K562 (cell line): ENCODE measurements around the gene SCG2. TPM values are rescaled to one million over a fixed set of nuclear protein-coding genes. Genes with fewer than 3 reads are reported as not detected.

ENCODE experiments used
- ATAC-seq: fragments of 200-7000 bp; cut with Tn5 transposase; 3 replicates; pipeline ENCODE4 v1.9.1; 2020; ENCODE audit warnings: moderate library complexity
- BruUV-seq: library from RNA; stranded (reverse); fragments of 400-500 nt; replicated peaks from 2 replicates; lab custom pipeline; 2021; lab: Mats Ljungman, UMichigan
- CTCF ChIA-PET: fragments of 300-600 bp; formaldehyde crosslinking; extraction: SDS; loops from one replicate; lab custom pipeline; 2021; ENCODE audit warnings: low intra/inter-chr PET ratio; lab: Yijun Ruan, JAX
- POLR2A ChIA-PET: fragments of 300-600, 350-650 bp; sonication (Branson Sonifier 250); formaldehyde crosslinking; extraction: SDS; loops from one replicate; lab custom pipeline; 2021; ENCODE audit warnings: antibody characterized with exemption, inconsistent platforms; lab: Yijun Ruan, JAX
- DNase-seq, 4 experiments: peaks; one replicate each; pipeline versions ENCODE4 v3.0.0 to v3.0.0-alpha.2; 2011 to 2018; ENCODE audit warnings: low spot score in 3 of 4, mixed read lengths in 3 of 4; ENCODE audit errors: extremely low read depth in 1 of 4
- FAIRE-seq: peaks from 2 replicates; lab custom pipeline; 2011; peaks lifted over from hg19 to GRCh38; lab: Jason Lieb, UNC
- H2AFZ ChIP-seq: 2 replicates; pipeline ENCODE4 v1.6.0; 2011; ENCODE audit warnings: low read depth, low read length, control low read depth, inconsistent platforms
- H3K27ac ChIP-seq: fragments of 200-600 bp; 3 replicates; pipeline ENCODE4 v1.8.0; 2011; ENCODE audit warnings: low read depth, mild to moderate bottlenecking, control low read depth, inconsistent platforms, low read length, moderate library complexity, mixed read lengths; ENCODE audit errors: extremely low read depth
- H3K27me3 ChIP-seq, 2 experiments: fragments of 300-600 bp in 1 of 2; 2 replicates in 1 of 2; 3 replicates in 1 of 2; pipeline versions ENCODE4 v1.6.0 to v1.8.0; 2011; ENCODE audit warnings: inconsistent platforms in 2 of 2, low read length in 2 of 2, mild to moderate bottlenecking in 1 of 2, mixed read lengths in 1 of 2, moderate library complexity in 1 of 2; ENCODE audit not compliant: control insufficient read depth in 2 of 2, insufficient read depth in 2 of 2
- H3K36me3 ChIP-seq: fragments of 300-600 bp; 3 replicates; pipeline ENCODE4 v1.8.0; 2011; ENCODE audit warnings: mild to moderate bottlenecking, low read length, inconsistent platforms; ENCODE audit not compliant: control insufficient read depth, insufficient read depth
- H3K4me1 ChIP-seq, 2 experiments: fragments of 200-600 bp in 1 of 2; replicated peaks in 1 of 2; 2 replicates in 1 of 2; 3 replicates in 1 of 2; pipeline versions ENCODE4 v1.5.1 to v1.8.0; 2011; ENCODE audit warnings: inconsistent platforms in 2 of 2, low read length in 2 of 2, mild to moderate bottlenecking in 1 of 2, mixed read lengths in 1 of 2, moderate library complexity in 1 of 2; ENCODE audit not compliant: control insufficient read depth in 2 of 2, insufficient read depth in 2 of 2
- H3K4me2 ChIP-seq: 2 replicates; pipeline ENCODE4 v1.6.1; 2011; ENCODE audit warnings: low read length, control low read depth, inconsistent platforms, mixed read lengths; ENCODE audit not compliant: insufficient read depth
- H3K4me3 ChIP-seq: fragments of 200-600 bp; sonication (generic), shearing (Covaris generic); 2 replicates; pipeline ENCODE4 v1.5.1; 2016; ENCODE audit warnings: control low read depth, inconsistent platforms
- H3K79me2 ChIP-seq: fragments of 200-600 bp; 3 replicates; pipeline ENCODE4 v1.8.0; 2011; ENCODE audit warnings: low read length, inconsistent platforms; ENCODE audit not compliant: control insufficient read depth, insufficient read depth
- H3K9ac ChIP-seq, 2 experiments: 2 replicates each; pipeline versions ENCODE4 v1.6.0 to v1.6.1; 2011; ENCODE audit warnings: low read depth in 2 of 2, low read length in 2 of 2, control low read depth in 1 of 2, inconsistent platforms in 1 of 2, mild to moderate bottlenecking in 1 of 2, mixed read lengths in 1 of 2; ENCODE audit not compliant: insufficient read depth in 1 of 2
- H3K9me1 ChIP-seq: one replicate; pipeline ENCODE4 v1.6.0; 2011; ENCODE audit warnings: inconsistent platforms, mild to moderate bottlenecking, low read length, moderate library complexity; ENCODE audit not compliant: control insufficient read depth, insufficient read depth
- H3K9me3 ChIP-seq: replicated peaks from 2 replicates; pipeline ENCODE4 v1.5.1; 2011; ENCODE audit warnings: low read depth, low read length, inconsistent platforms; ENCODE audit not compliant: control insufficient read depth, insufficient read depth
- H4K20me1 ChIP-seq: replicated peaks from 2 replicates; pipeline ENCODE4 v1.6.1; 2011; ENCODE audit warnings: low read length, inconsistent platforms, mixed read lengths; ENCODE audit not compliant: control insufficient read depth, insufficient read depth
- CBFB ChIP-seq: sonication (generic); formaldehyde crosslinking; IDR thresholded peaks from 2 replicates; pipeline ENCODE4 v1.4.0; 2020; ENCODE audit warnings: mild to moderate bottlenecking, missing genetic modification reagents
- DMBX1 ChIP-seq: fragments of 250-450 bp; sonication (Bioruptor Pico); IDR thresholded peaks from 2 replicates; pipeline ENCODE4 v1.8.0; 2022; ENCODE audit warnings: inconsistent platforms, mild to moderate bottlenecking, moderate library complexity, borderline replicate concordance
- ELF4 ChIP-seq: fragments of 450-650 bp; formaldehyde crosslinking; IDR thresholded peaks from 2 replicates; pipeline ENCODE4 v1.4.0; 2022; ENCODE audit warnings: missing genetic modification characterization
- ELK1 ChIP-seq: sonication (generic); formaldehyde crosslinking; IDR thresholded peaks from 2 replicates; pipeline ENCODE4 v1.8.1; 2022; ENCODE audit warnings: missing genetic modification reagents
- KLF1 ChIP-seq: fragments of 450-650 bp; IDR thresholded peaks from 2 replicates; pipeline ENCODE4 v1.6.1; 2016; ENCODE audit warnings: missing genetic modification characterization, missing compliant biosample characterization
- NBN ChIP-seq: fragments of 450-650 bp; IDR thresholded peaks from 2 replicates; pipeline ENCODE4 v1.6.1; 2016; ENCODE audit warnings: low read depth, mild to moderate bottlenecking
- PPARD ChIP-seq: fragments of 250-450 bp; sonication (Bioruptor Pico); IDR thresholded peaks from 2 replicates; pipeline ENCODE4 v1.8.0; 2022; ENCODE audit warnings: inconsistent platforms, mild to moderate bottlenecking, moderate library complexity
- RBM34 ChIP-seq: fragments of 200-400 bp; formaldehyde crosslinking; IDR thresholded peaks from 2 replicates; pipeline ENCODE4 v1.6.1; 2018; ENCODE audit warnings: low read length, borderline replicate concordance; ENCODE audit not compliant: insufficient read depth
- SREBF1 ChIP-seq: fragments of 150-350 bp; IDR thresholded peaks from 2 replicates; pipeline ENCODE4 v1.6.1; 2014; ENCODE audit warnings: antibody characterized with exemption, low read depth, low read length, borderline replicate concordance
- STAT6 ChIP-seq: sonication (generic); formaldehyde crosslinking; IDR thresholded peaks from 2 replicates; pipeline ENCODE4 v1.8.1; 2023; ENCODE audit warnings: mild to moderate bottlenecking, missing genetic modification reagents
- TARDBP ChIP-seq: fragments of 450-650 bp; IDR thresholded peaks from 2 replicates; pipeline ENCODE4 v1.6.1; 2016
- TCF7L2 ChIP-seq: fragments of 150-350 bp; IDR thresholded peaks from 2 replicates; pipeline ENCODE4 v1.6.1; 2016; ENCODE audit warnings: low read depth, mild to moderate bottlenecking, low read length, moderate library complexity
- XRCC4 ChIP-seq: IDR thresholded peaks from one replicate; pipeline ENCODE4 v1.6.1; 2011; ENCODE audit not compliant: insufficient read depth, insufficient read length; ENCODE audit errors: extremely low read depth
- ZNF583 ChIP-seq: fragments of 250-450 bp; sonication (Bioruptor Pico); IDR thresholded peaks from 2 replicates; pipeline ENCODE4 v1.4.0; 2020
- WGBS: fragments of 100-300 bp; shearing (Covaris generic); methylation state at CpG from one replicate; pipeline ENCODE4 v1.1.6; 2016; ENCODE audit warnings: low coverage, mixed read lengths; ENCODE audit not compliant: insufficient coverage; ENCODE audit errors: missing lambda C conversion rate; 5-methylcytosine and 5-hydroxymethylcytosine counted together
- in situ Hi-C: fragments of 300-500 bp; cut with MboI; formaldehyde crosslinking; loops from 4 replicates; pipeline ENCODE4 v1.15.0; 2018; ENCODE audit warnings: inconsistent platforms, mixed read lengths
- intact Hi-C: fragments of 100-400 bp; cut with micrococcal nuclease; formaldehyde crosslinking; loops from 2 replicates; pipeline ENCODE4 v1.14.2; 2022
- polyA plus RNA-seq, 8 experiments: library from polyadenylated mRNA; depleted of rRNA in 4 of 8; stranded (reverse) in 5 of 8; unstranded in 3 of 8; fragments of >200 nt; fragmentation: Nextera tagmentation in 2 of 8; fragmentation: Illumina TruSeq in 1 of 8; extraction: Ambion mirVana in 2 of 8; extraction: Trizol in 1 of 8; gene quantifications; 2 replicates each; pipeline versions ENCODE4 v1.2.1 to v1.2.3, GENCODE V29; 2011 to 2014; ENCODE audit warnings: inconsistent platforms in 1 of 8, missing spikeins in 1 of 8
- total RNA-seq, 7 experiments: library from RNA; depleted of rRNA in 6 of 7; stranded (reverse); fragments of >200 nt in 6 of 7; fragmentation: Illumina TruSeq in 2 of 7; extraction: Trizol in 2 of 7; gene quantifications; 2 replicates each; pipeline versions ENCODE4 v1.2.1 to v1.2.3, GENCODE V29; 2011 to 2021; ENCODE audit warnings: low replicate concordance in 1 of 7

The SCG2 gene
- total and polyA plus RNA-seq, 9 of the 15 experiments (the other 6 are each of a cell fraction or from before 2014, with no cell fraction given) = 0.07 to 1.6 (median 1.1) TPM

- Histone ChIP-seq H3K4me1 (peaks cover 0 to 4% of the 10 kb centered on the region in 2 experiments; a peak in 2 of 5 replicates), H3K9me3 (no peaks in the 10 kb centered on the region), H3K4me2 (no peak overlapping the region), H3K27me3 (no peaks in the 10 kb centered on the region), H3K36me3 (no peaks in the 10 kb centered on the region), H2AFZ (no peak overlapping the region), H3K9me1 (no peaks in the 10 kb centered on the region), H3K4me3 (no peak overlapping the region), H4K20me1 (no peaks in the 10 kb centered on the region), H3K27ac (no peak overlapping the region), H3K9ac (no peak overlapping the region), H3K79me2 (no peaks in the 10 kb centered on the region)
- no peak for FAIRE-seq
- ATAC-seq = no peak
- ChIA-PET CTCF (no interaction called here), POLR2A (no interaction called here)
- in situ Hi-C loops (no loop called here), intact Hi-C loops (no loop called here)
- DNase-seq = no peak
- no peak for TF ChIP-seq TCF7L2
- TF ChIP-seq SREBF1 = no peak
- TF ChIP-seq KLF1 (tag) = no peak
- TF ChIP-seq NBN = no peak
- TF ChIP-seq RBM34 = no peak
- no peak for TF ChIP-seq DMBX1 (CRISPR knock-in tag)
- TF ChIP-seq STAT6 (CRISPR knock-in tag) = no peak
- TF ChIP-seq TARDBP = no peak
- no peak for TF ChIP-seq ELK1 (CRISPR knock-in tag)
- TF ChIP-seq ZNF583 = no peak
- TF ChIP-seq PPARD (CRISPR knock-in tag) = no peak
- no peak for TF ChIP-seq CBFB (CRISPR knock-in tag)
- no peak for TF ChIP-seq ELF4
- no peak for TF ChIP-seq XRCC4
- whole genome bisulfite sequencing = 47% methylated on average over 7 of the region's 8 CpGs
- BruUV-seq = no TSS peak
Measured at GRCh38 chr2:223649554-223650533, 47.7 kb upstream of the SCG2 start.
